Activated CD4-positive, alpha-beta T cell treated with anti-CD3 and anti-CD28 coated beads, Interleukin-2, amount 10 ng/mL, durations not matched to agents 24 days and 14 days (primary cell): Measurements from ENCODE around the gene SH2D2A. TPM values are rescaled to one million over a fixed set of nuclear protein-coding genes. Genes with fewer than 3 reads are reported as not detected.

Experiments
- DNase-seq: peaks from one replicate; pipeline ENCODE4 v3.0.0; 2022
- H3K27ac Mint-ChIP-seq: one replicate; pipeline ENCODE4 v1.8.0; 2022; ENCODE audit warnings: mild to moderate bottlenecking, mixed read lengths
- H3K27me3 Mint-ChIP-seq: one replicate; pipeline ENCODE4 v1.8.0; 2022; ENCODE audit warnings: mixed read lengths
- H3K36me3 Mint-ChIP-seq: one replicate; pipeline ENCODE4 v1.8.0; 2022; ENCODE audit warnings: low read depth, mild to moderate bottlenecking, mixed read lengths
- H3K4me1 Mint-ChIP-seq: one replicate; pipeline ENCODE4 v1.8.0; 2021; ENCODE audit warnings: mixed read lengths
- H3K4me3 Mint-ChIP-seq: one replicate; pipeline ENCODE4 v1.8.0; 2022; ENCODE audit warnings: mild to moderate bottlenecking, moderate library complexity, mixed read lengths
- H3K9me3 Mint-ChIP-seq: one replicate; pipeline ENCODE4 v1.8.0; 2021; ENCODE audit warnings: mixed read lengths
- intact Hi-C: fragments of 100-400 bp; cut with micrococcal nuclease; formaldehyde crosslinking; loops from one replicate; pipeline ENCODE4 v1.15.1; 2023
- total RNA-seq: library from RNA; stranded (reverse); gene quantifications from 2 replicates; pipeline ENCODE4 v1.2.3, GENCODE V29; 2022

SH2D2A gene
- total RNA-seq, 1 donor from 2014 or later: 282 TPM

DNA sequence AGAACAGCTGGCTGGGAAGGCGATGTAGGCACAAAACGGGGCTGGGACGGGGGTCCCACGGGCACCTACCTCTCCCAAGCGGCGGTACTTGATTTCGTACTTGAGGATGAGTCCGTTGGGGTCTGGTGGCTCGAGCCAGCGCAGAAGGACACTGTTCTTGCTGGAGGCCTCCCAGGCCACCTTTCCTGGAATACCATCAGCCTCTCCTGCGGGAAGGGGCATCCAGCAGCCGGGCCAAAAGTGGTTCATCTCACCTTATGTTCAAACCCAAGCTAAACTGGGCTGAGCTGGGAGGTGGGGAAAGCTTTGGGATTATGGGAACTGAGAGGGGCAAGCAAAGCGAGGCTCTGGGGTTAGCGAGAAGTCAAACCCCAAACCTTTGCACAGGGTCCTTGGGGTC is 28.0 kb upstream of the SH2D2A start:
- peaks cover 2% of the 10 kb centered on the region for H3K36me3 Mint-ChIP-seq
- peak overlapping the region; percentile 71 for H3K4me3 Mint-ChIP-seq
- H3K27me3 Mint-ChIP-seq: peaks cover 50% of the 10 kb centered on the region
- H3K27ac Mint-ChIP-seq: no peak overlapping the region
- peaks cover 31% of the 10 kb centered on the region for H3K4me1 Mint-ChIP-seq
- DNase-seq: no peak
- intact Hi-C loops: no loop called here
- no peaks in the 10 kb centered on the region for H3K9me3 Mint-ChIP-seq

GRCh38 chr1:156844102-156844501 is 27.5 kb upstream of the SH2D2A start:
- intact Hi-C loops: no loop called here
- H3K4me3 Mint-ChIP-seq: peak overlapping the region; percentile 76
- peaks cover 30% of the 10 kb centered on the region for H3K4me1 Mint-ChIP-seq
- no peak overlapping the region for H3K27ac Mint-ChIP-seq
- peaks cover 2% of the 10 kb centered on the region for H3K36me3 Mint-ChIP-seq
- H3K9me3 Mint-ChIP-seq: no peaks in the 10 kb centered on the region
- no peak for DNase-seq
- H3K27me3 Mint-ChIP-seq: peaks cover 50% of the 10 kb centered on the region

DNA sequence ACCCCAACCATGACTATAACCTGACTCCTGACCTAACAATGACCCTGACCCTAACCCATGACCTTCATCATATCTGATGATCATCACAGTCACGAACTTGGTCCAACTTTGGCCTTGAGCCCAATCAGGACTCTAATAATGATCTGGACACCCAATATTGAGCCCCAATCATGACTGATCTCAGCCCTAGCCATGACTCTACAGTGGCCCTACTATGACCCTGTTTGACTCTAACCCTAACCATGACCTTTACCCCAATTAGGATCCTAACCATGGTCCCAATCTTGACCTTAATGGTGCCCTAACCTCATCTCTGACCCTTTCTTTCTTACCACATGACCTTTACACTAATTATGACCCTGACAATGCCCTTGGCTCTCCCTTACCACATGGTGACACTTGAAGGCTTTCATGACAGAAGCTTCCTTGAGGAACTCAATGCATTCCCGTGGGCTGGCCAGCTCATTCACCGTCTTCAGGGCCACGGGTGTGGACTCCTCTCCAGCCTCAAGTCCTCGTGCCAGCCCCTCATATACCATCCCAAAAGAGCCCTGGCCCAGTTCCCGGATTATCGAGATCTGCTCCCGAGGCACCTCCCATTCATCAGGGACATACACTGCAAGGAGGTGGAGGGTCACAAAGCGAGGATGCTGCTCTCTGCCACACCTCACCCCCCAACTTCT is 26.1 kb upstream of the SH2D2A start:
- Mint-ChIP-seq H3K4me1 (peaks cover 26% of the 10 kb centered on the region), H3K27ac (no peak overlapping the region), H3K9me3 (no peaks in the 10 kb centered on the region), H3K36me3 (peaks cover 2% of the 10 kb centered on the region), H3K27me3 (peaks cover 46% of the 10 kb centered on the region), H3K4me3 (no peak overlapping the region)
- DNase-seq: no peak
- intact Hi-C loops: no loop called here

GRCh38 chr1:156841295-156841855 is 24.7 kb upstream of the SH2D2A start:
- Mint-ChIP-seq H3K4me1 (peaks cover 35% of the 10 kb centered on the region), H3K27me3 (peaks cover 37% of the 10 kb centered on the region), H3K4me3 (no peak overlapping the region), H3K9me3 (no peaks in the 10 kb centered on the region), H3K36me3 (peaks cover 2% of the 10 kb centered on the region), H3K27ac (no peak overlapping the region)
- DNase-seq: no peak
- intact Hi-C loops: no loop called here

GRCh38 chr1:156840898-156841279 is 24.2 kb upstream of the SH2D2A start:
- Mint-ChIP-seq H3K27me3 (peaks cover 32% of the 10 kb centered on the region), H3K36me3 (peaks cover 2% of the 10 kb centered on the region), H3K4me3 (no peak overlapping the region), H3K27ac (no peak overlapping the region), H3K9me3 (no peaks in the 10 kb centered on the region), H3K4me1 (peaks cover 37% of the 10 kb centered on the region)
- intact Hi-C loops: no loop called here
- no peak for DNase-seq

DNA sequence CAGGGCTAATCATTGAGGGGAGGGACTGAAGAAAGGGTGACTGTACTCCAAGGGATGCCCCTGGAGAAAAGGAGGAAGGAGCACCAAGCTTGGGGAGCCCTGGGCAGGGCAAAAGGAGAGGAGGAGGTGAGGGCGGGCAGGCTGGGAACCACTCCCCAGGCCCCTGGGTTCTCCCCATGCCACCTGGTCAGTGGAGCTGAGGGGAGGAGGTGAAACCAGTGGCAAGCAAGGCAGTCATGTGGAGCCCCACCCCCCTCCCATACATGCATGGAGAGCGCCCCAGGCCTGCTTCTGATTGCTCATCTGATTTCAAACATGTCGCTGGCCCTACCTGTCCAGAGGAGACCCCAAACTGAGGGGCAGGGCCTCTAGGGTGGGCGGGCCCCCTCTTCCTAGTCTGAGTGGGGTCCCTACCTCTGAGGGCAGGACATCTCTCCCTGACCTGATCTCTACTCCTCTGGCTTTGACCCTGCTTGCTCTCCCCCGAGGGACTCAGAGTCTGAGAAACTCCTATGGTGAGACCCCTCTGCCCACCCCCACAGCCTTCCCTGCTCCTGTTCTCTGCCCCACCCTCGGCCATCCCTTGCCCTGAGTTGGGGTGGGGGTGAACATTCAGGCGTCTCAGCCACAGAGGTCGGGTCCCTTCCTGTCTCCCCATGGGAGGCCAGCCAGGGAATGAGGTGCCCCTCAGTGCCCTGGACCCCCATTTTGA is 23.7 kb upstream of the SH2D2A start:
- Mint-ChIP-seq H3K4me3 (no peak overlapping the region), H3K9me3 (no peaks in the 10 kb centered on the region), H3K36me3 (peaks cover 2% of the 10 kb centered on the region), H3K4me1 (peaks cover 40% of the 10 kb centered on the region), H3K27ac (peak overlapping the region; percentile 10), H3K27me3 (peaks cover 28% of the 10 kb centered on the region)
- intact Hi-C loops: no loop called here
- DNase-seq: no peak

DNA sequence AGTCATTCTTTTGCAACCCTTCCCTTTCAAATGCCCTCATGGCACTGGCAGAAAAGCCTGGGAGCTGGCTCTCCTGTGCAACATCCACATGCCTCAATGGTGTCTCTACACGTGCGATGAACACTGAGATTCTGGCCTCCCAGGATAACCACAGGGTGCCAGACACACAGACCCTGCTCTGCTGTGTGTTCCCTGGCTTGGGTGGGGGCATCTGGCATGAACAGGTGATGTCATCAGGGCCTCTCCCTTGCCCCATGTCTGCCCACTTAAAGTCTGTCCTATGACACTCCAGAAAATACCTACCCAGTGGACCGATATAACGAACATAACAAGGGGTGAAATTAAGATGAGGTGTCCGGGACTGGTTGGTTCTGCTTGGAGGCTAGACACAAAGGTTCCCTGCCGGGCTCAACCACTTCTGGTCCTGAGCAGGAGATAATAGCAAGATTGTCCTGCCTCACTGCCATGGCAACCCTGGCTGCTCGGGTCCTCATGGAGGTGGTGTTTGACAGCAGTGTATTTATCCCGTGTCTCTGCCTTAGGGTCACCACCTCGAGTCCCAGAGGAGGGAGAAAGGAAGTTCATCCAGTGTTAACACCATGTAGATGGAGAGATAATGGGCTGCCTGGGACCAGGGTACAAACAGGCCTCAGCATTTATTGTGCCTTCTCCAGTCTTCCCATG is 22.9 kb upstream of the SH2D2A start:
- H3K36me3 Mint-ChIP-seq: peaks cover 2% of the 10 kb centered on the region
- no peaks in the 10 kb centered on the region for H3K9me3 Mint-ChIP-seq
- H3K4me3 Mint-ChIP-seq: no peak overlapping the region
- peak overlapping the region; percentile 7 for H3K27ac Mint-ChIP-seq
- H3K27me3 Mint-ChIP-seq: peaks cover 23% of the 10 kb centered on the region
- peaks cover 46% of the 10 kb centered on the region for H3K4me1 Mint-ChIP-seq
- DNase-seq: no peak
- intact Hi-C loops: loop anchor here (1.0 to 5.0 kb wide), 4 partner anchors 21 to 83 kb away; partner anchors contain the start of genes LRRC71 and NTRK1

GRCh38 chr1:156838972-156839371 is 22.3 kb upstream of the SH2D2A start:
- Mint-ChIP-seq H3K4me3 (peak overlapping the region; percentile 58), H3K4me1 (peaks cover 51% of the 10 kb centered on the region), H3K9me3 (no peaks in the 10 kb centered on the region), H3K27me3 (peaks cover 18% of the 10 kb centered on the region), H3K36me3 (peaks cover under 1% of the 10 kb centered on the region), H3K27ac (peak overlapping the region; percentile 46)
- intact Hi-C loops: loop anchor here (1.0 to 5.0 kb wide), 4 partner anchors 21 to 83 kb away; partner anchors contain the start of genes LRRC71 and NTRK1
- peak; percentile 87 for DNase-seq

GRCh38 chr1:156836892-156837291 is 20.2 kb upstream of the SH2D2A start:
- DNase-seq: no peak
- intact Hi-C loops: loop anchor here (1.0 to 5.0 kb wide), 3 partner anchors 21 to 85 kb away; partner anchors contain the start of genes LRRC71 and SH2D2A
- Mint-ChIP-seq H3K4me3 (peak overlapping the region; percentile 52), H3K36me3 (no peaks in the 10 kb centered on the region), H3K27me3 (peaks cover 7% of the 10 kb centered on the region), H3K4me1 (peaks cover 60% of the 10 kb centered on the region), H3K9me3 (no peaks in the 10 kb centered on the region), H3K27ac (peak overlapping the region; percentile 89)

- Mint-ChIP-seq H3K4me3 (peak overlapping the region; percentile 52), H3K9me3 (no peaks in the 10 kb centered on the region), H3K36me3 (no peaks in the 10 kb centered on the region), H3K27ac (peak overlapping the region; percentile 89), H3K27me3 (peaks cover 7% of the 10 kb centered on the region), H3K4me1 (peaks cover 64% of the 10 kb centered on the region)
- DNase-seq: peak; percentile 90
- intact Hi-C loops: loop anchor here (1.0 to 5.0 kb wide), 3 partner anchors 20 to 86 kb away; partner anchors contain the start of genes LRRC71 and SH2D2A
Measured at GRCh38 chr1:156836041-156836654, 19.5 kb upstream of the SH2D2A start.

- Mint-ChIP-seq H3K27me3 (no peaks in the 10 kb centered on the region), H3K4me3 (peak overlapping the region; percentile 31), H3K4me1 (peaks cover 60% of the 10 kb centered on the region), H3K27ac (peak overlapping the region; percentile 73), H3K9me3 (no peaks in the 10 kb centered on the region), H3K36me3 (no peaks in the 10 kb centered on the region)
- intact Hi-C loops: no loop called here
- no peak for DNase-seq
Measured at GRCh38 chr1:156834322-156834721, 17.7 kb upstream of the SH2D2A start.

- peaks cover 58% of the 10 kb centered on the region for H3K4me1 Mint-ChIP-seq
- H3K36me3 Mint-ChIP-seq: no peaks in the 10 kb centered on the region
- intact Hi-C loops: no loop called here
- peak; percentile 79 for DNase-seq
- no peak overlapping the region for H3K4me3 Mint-ChIP-seq
- peak overlapping the region; percentile 73 for H3K27ac Mint-ChIP-seq
- no peaks in the 10 kb centered on the region for H3K9me3 Mint-ChIP-seq
- no peaks in the 10 kb centered on the region for H3K27me3 Mint-ChIP-seq
Measured at GRCh38 chr1:156833603-156834002, 17.0 kb upstream of the SH2D2A start.

DNA sequence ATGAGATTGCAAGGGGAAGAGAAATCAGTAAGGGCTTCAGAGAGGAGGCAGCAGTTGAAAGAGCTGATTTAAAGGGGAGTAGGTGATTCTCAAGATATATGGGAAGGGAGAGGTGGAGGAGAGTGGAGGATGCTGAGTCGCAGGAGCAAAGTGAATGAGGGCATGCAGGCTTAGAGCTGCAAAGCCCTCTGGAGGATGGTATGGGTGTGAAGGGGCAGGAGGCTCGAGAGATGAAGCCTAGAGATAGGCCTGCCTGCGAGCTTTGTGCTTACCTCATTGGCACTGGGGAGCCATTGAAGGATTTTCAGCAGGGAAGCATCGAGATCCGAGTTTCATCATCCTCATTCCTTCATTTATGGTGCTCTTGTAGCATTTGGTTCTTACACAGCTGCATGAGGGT is 15.8 kb upstream of the SH2D2A start:
- DNase-seq: no peak
- Mint-ChIP-seq H3K36me3 (no peaks in the 10 kb centered on the region), H3K27me3 (no peaks in the 10 kb centered on the region), H3K9me3 (no peaks in the 10 kb centered on the region), H3K4me3 (no peak overlapping the region), H3K27ac (peak overlapping the region; percentile 2), H3K4me1 (peaks cover 52% of the 10 kb centered on the region)
- intact Hi-C loops: no loop called here
